Germinal center (tissue), 1 donor: Measurements from ENCODE around the gene ZMIZ2.
"Not testable (repeated sequence)": the region's sequence is repeated elsewhere in the genome, so short reads cannot be mapped to it uniquely, and the experiment has no call there.

Experiments used
- DNase-seq: peaks from one replicate; pipeline ENCODE4 v3.0.0; 2012; ENCODE audit warnings: mixed read lengths, low spot score

The ZMIZ2 gene

GRCh38 chr7:44803828-44804519, 55.3 kb downstream of the ZMIZ2 start:
- not testable (repeated sequence) for DNase-seq

- no peak for DNase-seq
Observed at GRCh38 chr7:44805950-44806349, 57.3 kb downstream of the ZMIZ2 start.

GRCh38 chr7:44808914-44809393, 60.3 kb downstream of the ZMIZ2 start:
- no peak for DNase-seq

- no peak for DNase-seq
Observed at GRCh38 chr7:44811093-44811492, 62.4 kb downstream of the ZMIZ2 start.

DNA sequence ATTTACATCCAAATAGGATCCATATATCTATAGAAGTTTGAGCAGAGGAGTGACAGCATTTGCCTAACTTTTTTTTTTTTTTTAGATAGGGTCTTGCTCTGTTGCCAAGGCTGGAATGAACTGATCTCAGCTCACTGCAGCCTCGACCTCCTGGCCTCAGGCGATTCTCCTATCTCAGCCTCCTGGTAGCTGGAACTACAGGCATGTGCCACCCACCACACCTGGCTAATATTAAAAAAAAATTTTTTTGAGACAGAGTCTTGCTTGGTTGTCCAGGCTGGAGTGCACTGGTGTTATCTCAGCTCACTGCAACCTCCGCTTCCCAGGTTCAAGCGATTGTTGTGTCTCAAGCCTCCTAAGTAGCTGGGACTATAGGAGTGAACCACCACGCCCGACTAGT, 62.9 kb downstream of the ZMIZ2 start:
- DNase-seq: no peak

DNA sequence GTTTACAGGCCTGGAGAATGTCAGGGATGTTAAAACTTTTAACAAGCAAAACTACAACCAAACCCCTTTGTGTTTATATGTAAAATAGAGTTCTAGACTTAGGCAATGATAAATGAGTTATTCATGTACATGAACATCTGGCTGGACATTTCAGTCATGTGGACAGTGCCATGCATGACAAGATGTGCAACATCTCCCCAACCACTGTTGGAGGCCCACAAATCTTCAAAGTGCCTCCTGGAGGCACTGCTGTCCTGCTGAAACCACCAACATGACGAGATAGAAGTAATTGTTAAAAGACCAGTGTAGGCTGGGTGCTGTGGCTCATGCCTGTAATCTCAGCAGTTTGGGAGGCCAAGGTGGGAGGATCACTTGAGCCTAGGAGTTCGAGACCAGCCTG, 66.3 kb downstream of the ZMIZ2 start:
- no peak for DNase-seq

DNA sequence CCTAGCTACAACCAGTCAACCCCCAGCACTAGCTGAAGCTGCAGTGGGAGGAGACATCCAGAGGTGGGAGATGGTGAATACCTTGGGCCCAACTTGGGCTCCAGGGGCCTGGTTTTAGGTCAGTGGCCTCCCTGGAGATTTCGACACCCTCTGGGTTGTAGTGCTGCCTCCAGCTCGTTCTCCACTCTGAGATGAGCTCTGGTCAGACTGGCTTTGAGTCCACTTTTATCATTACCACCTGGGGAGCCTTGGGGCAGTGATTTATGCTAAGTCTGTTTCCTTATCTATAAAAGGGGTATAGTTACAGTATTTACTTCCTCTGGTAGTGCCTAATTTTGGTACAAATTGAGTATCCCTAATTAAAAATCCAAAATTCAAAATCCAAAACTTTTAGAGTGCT, 70.6 kb downstream of the ZMIZ2 start:
- no peak for DNase-seq
